GM19099 (cell line): ENCODE results near the gene CNOT4.

Source experiments
- POLR2A ChIP-seq: IDR thresholded peaks from 3 replicates; pipeline ENCODE4 v1.6.1; 2011; ENCODE audit warnings: low read depth; ENCODE audit not compliant: insufficient read length; ENCODE audit errors: extremely low read depth

The CNOT4 gene

GRCh38 chr7:135486261-135486920 lies 23.5 kb downstream of the CNOT4 start:
- TF ChIP-seq POLR2A, result no peak

- no peak for TF ChIP-seq POLR2A
Observed at GRCh38 chr7:135481598-135481979, 28.3 kb downstream of the CNOT4 start.

GRCh38 chr7:135480966-135481597 lies 28.8 kb downstream of the CNOT4 start:
- TF ChIP-seq POLR2A, result no peak

- TF ChIP-seq POLR2A, result no peak
Observed at GRCh38 chr7:135475521-135475920, 34.4 kb downstream of the CNOT4 start.

GRCh38 chr7:135467207-135467711 lies 42.6 kb downstream of the CNOT4 start:
- TF ChIP-seq POLR2A, result no peak

- no peak for TF ChIP-seq POLR2A
Observed at GRCh38 chr7:135466442-135467206, 43.3 kb downstream of the CNOT4 start.

- no peak for TF ChIP-seq POLR2A
Observed at GRCh38 chr7:135463908-135464307, 46.0 kb downstream of the CNOT4 start.

- TF ChIP-seq POLR2A, result no peak
Observed at GRCh38 chr7:135459951-135460567, 49.8 kb downstream of the CNOT4 start.

- no peak for TF ChIP-seq POLR2A
Observed at GRCh38 chr7:135459076-135459475, 50.8 kb downstream of the CNOT4 start.

GRCh38 chr7:135454060-135454459 lies 55.8 kb downstream of the CNOT4 start:
- no peak for TF ChIP-seq POLR2A

GRCh38 chr7:135449436-135449835 lies 60.5 kb downstream of the CNOT4 start:
- TF ChIP-seq POLR2A, result no peak

GRCh38 chr7:135448753-135449152 lies 61.1 kb downstream of the CNOT4 start:
- no peak for TF ChIP-seq POLR2A

GRCh38 chr7:135447748-135448147 lies 62.2 kb downstream of the CNOT4 start:
- TF ChIP-seq POLR2A, result no peak

GRCh38 chr7:135445690-135446089 lies 64.2 kb downstream of the CNOT4 start:
- TF ChIP-seq POLR2A, result no peak

GRCh38 chr7:135441791-135442190 lies 68.1 kb downstream of the CNOT4 start:
- TF ChIP-seq POLR2A, result no peak
